ENCODE measurements around the gene APH1A.
"Not testable (repeated sequence)": the region's sequence is repeated elsewhere in the genome, so short reads cannot be mapped to it uniquely, and the experiment has no call there.

The APH1A gene

GRCh38 chr1:150269451-150269850 lies 635 bp upstream of the APH1A start:
- DNase-seq (ENCODE audit: low read depth in 1 of 2, low spot score in 1 of 2): no peak

GRCh38 chr1:150268340-150268704 lies 494 bp downstream of the APH1A start:
- DNase-seq (ENCODE audit: low read depth in 1 of 2, low spot score in 1 of 2): peak in 1 of 2 donors; percentile 13

GRCh38 chr1:150267896-150268295 lies 920 bp downstream of the APH1A start:
- no peak for DNase-seq (ENCODE audit: low read depth in 1 of 2, low spot score in 1 of 2)

- DNase-seq (ENCODE audit: low read depth in 1 of 2, low spot score in 1 of 2): no peak
Observed at GRCh38 chr1:150263549-150263948, 5.3 kb downstream of the APH1A start.

GRCh38 chr1:150262388-150263320 lies 6.2 kb downstream of the APH1A start:
- DNase-seq (ENCODE audit: low read depth in 1 of 2, low spot score in 1 of 2): no peak

GRCh38 chr1:150261367-150261766 lies 7.4 kb downstream of the APH1A start:
- no peak for DNase-seq (ENCODE audit: low read depth in 1 of 2, low spot score in 1 of 2)

- DNase-seq (ENCODE audit: low read depth in 1 of 2, low spot score in 1 of 2): no peak
Observed at GRCh38 chr1:150259758-150260669, 8.8 kb downstream of the APH1A start.

- DNase-seq (ENCODE audit: low read depth in 1 of 2, low spot score in 1 of 2): no peak
Observed at GRCh38 chr1:150259217-150259616, 9.6 kb downstream of the APH1A start.

- no peak for DNase-seq (ENCODE audit: low read depth in 1 of 2, low spot score in 1 of 2)
Observed at GRCh38 chr1:150257624-150258585, 10.9 kb downstream of the APH1A start, which contains the start of gene CA14. CA14 (plus strand) TSS chr1:150257774; CDS start chr1:150258129, 355 bp downstream.

- DNase-seq (ENCODE audit: low read depth in 1 of 2, low spot score in 1 of 2): no peak
Observed at GRCh38 chr1:150256554-150257341, 12.1 kb downstream of the APH1A start.

- DNase-seq (ENCODE audit: low read depth in 1 of 2, low spot score in 1 of 2): no peak
Observed at GRCh38 chr1:150256198-150256553, 12.6 kb downstream of the APH1A start.

GRCh38 chr1:150249936-150250335 lies 18.9 kb downstream of the APH1A start:
- no peak for DNase-seq (ENCODE audit: low read depth in 1 of 2, low spot score in 1 of 2)

- no peak for DNase-seq (ENCODE audit: low read depth in 1 of 2, low spot score in 1 of 2)
Observed at GRCh38 chr1:150243003-150243402, 25.8 kb downstream of the APH1A start.

GRCh38 chr1:150237746-150238145 lies 31.1 kb downstream of the APH1A start:
- DNase-seq (ENCODE audit: low read depth in 1 of 2, low spot score in 1 of 2): no peak

GRCh38 chr1:150237176-150237575 lies 31.6 kb downstream of the APH1A start:
- not testable (repeated sequence) for DNase-seq (ENCODE audit: low read depth in 1 of 2, low spot score in 1 of 2)

- no peak for DNase-seq (ENCODE audit: low read depth in 1 of 2, low spot score in 1 of 2)
Observed at GRCh38 chr1:150236614-150237100, 32.2 kb downstream of the APH1A start.

- DNase-seq (ENCODE audit: low read depth in 1 of 2, low spot score in 1 of 2): peak; percentile 84 to 86
Observed at GRCh38 chr1:150235852-150236613, 32.8 kb downstream of the APH1A start, which contains the start of gene ANP32E. ANP32E (minus strand) TSS chr1:150236112; CDS start chr1:150235786, 326 bp downstream.

GRCh38 chr1:150235294-150235851 lies 33.4 kb downstream of the APH1A start:
- peak in 1 of 2 donors; percentile 19 for DNase-seq (ENCODE audit: low read depth in 1 of 2, low spot score in 1 of 2)
